ENCODE measurements around the gene FOXJ1.

Gene FOXJ1

GRCh38 chr17:76089680-76090516, 51.1 kb downstream of the FOXJ1 start:
- Mint-ChIP-seq H3K27ac (no peak overlapping the region), H3K4me1 (peaks cover 3% of the 10 kb centered on the region), H3K27me3 (no peaks in the 10 kb centered on the region), H3K36me3 (peaks cover 25% of the 10 kb centered on the region), H3K9me3 (no peaks in the 10 kb centered on the region), H3K4me3 (no peak overlapping the region)
- DNase-seq (ENCODE audit: low spot score in 2 of 2) = no peak
- ATAC-seq (ENCODE audit: low read depth) = no peak

- H3K4me1 Mint-ChIP-seq = peaks cover 3% of the 10 kb centered on the region
- H3K36me3 Mint-ChIP-seq = peaks cover 30% of the 10 kb centered on the region
- no peak for ATAC-seq (ENCODE audit: low read depth)
- DNase-seq (ENCODE audit: low spot score in 2 of 2) = no peak
- no peaks in the 10 kb centered on the region for H3K27me3 Mint-ChIP-seq
- no peak overlapping the region for H3K4me3 Mint-ChIP-seq
- no peaks in the 10 kb centered on the region for H3K9me3 Mint-ChIP-seq
- no peak overlapping the region for H3K27ac Mint-ChIP-seq
These were observed 52.0 kb downstream of the FOXJ1 start for GRCh38 chr17:76088868-76089576.

- H3K9me3 Mint-ChIP-seq = no peaks in the 10 kb centered on the region
- H3K4me3 Mint-ChIP-seq = no peak overlapping the region
- H3K36me3 Mint-ChIP-seq = peaks cover 27% of the 10 kb centered on the region
- no peak overlapping the region for H3K27ac Mint-ChIP-seq
- ATAC-seq (ENCODE audit: low read depth) (no peak), DNase-seq (ENCODE audit: low spot score in 2 of 2) (no peak)
- no peaks in the 10 kb centered on the region for H3K27me3 Mint-ChIP-seq
- H3K4me1 Mint-ChIP-seq = peaks cover 3% of the 10 kb centered on the region
These were observed 52.8 kb downstream of the FOXJ1 start for GRCh38 chr17:76088041-76088867.

- DNase-seq (ENCODE audit: low spot score in 2 of 2) (no peak), ATAC-seq (ENCODE audit: low read depth) (no peak)
- Mint-ChIP-seq H3K27ac (no peak overlapping the region), H3K27me3 (no peaks in the 10 kb centered on the region), H3K4me1 (peaks cover 3% of the 10 kb centered on the region), H3K4me3 (no peak overlapping the region), H3K36me3 (peaks cover 23% of the 10 kb centered on the region), H3K9me3 (no peaks in the 10 kb centered on the region)
These were observed 53.5 kb downstream of the FOXJ1 start for GRCh38 chr17:76087531-76087930.

- no peaks in the 10 kb centered on the region for H3K27me3 Mint-ChIP-seq
- ATAC-seq (ENCODE audit: low read depth) (no peak), DNase-seq (ENCODE audit: low spot score in 2 of 2) (no peak)
- peak overlapping the region; percentile 63 for H3K27ac Mint-ChIP-seq
- H3K4me3 Mint-ChIP-seq = no peak overlapping the region
- H3K9me3 Mint-ChIP-seq = no peaks in the 10 kb centered on the region
- H3K36me3 Mint-ChIP-seq = peaks cover 20% of the 10 kb centered on the region
- H3K4me1 Mint-ChIP-seq = no peaks in the 10 kb centered on the region
These were observed 54.7 kb downstream of the FOXJ1 start for GRCh38 chr17:76086384-76086783.

All from memory B cell (primary cell).